ENCODE data around the gene C6orf118.

Gene C6orf118

DNA sequence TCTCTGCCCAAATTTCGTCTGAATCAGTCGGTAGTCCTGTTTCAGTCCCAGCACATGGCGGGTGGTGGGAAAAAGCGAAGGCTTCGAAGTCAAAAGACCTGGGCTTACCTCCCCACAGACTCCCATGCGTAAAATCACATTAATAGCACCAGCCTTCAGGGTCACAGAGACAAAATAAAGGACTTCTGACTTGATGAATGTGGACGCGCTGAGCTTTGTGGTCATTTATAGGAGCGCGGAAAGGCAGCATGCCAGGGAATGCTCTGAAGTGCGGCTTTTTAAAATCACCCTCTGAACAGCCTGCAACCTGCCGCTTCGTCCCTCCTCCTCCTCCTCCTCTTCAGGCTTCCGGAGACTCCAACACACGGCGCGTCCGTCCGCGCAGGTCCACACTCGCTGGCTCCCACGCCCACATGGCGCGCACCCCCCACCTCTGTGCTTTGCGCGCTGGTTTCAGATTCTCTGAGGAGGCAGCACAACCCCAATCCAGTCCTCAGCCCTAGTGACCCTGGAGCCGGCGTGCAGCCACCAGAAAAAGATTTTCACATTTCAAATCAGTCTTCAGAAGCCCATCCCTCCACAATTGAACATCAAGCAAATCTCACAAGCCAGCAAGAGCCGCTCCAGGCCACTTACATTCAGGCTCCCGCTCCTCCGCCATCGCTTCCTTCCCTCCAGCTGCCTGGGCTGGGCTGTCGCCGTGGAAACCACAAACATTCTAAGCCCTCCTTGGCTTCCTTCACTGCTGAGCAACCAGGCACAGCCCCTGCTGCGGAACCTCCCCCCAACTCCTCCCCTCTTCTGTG, at the start of gene C6orf118:
Gene C6orf118 (minus strand): TSS at position 680 of the 806 bp plus-strand sequence. CDS start 19 bp downstream, at position 661.
- DNase-seq = no peak

DNA sequence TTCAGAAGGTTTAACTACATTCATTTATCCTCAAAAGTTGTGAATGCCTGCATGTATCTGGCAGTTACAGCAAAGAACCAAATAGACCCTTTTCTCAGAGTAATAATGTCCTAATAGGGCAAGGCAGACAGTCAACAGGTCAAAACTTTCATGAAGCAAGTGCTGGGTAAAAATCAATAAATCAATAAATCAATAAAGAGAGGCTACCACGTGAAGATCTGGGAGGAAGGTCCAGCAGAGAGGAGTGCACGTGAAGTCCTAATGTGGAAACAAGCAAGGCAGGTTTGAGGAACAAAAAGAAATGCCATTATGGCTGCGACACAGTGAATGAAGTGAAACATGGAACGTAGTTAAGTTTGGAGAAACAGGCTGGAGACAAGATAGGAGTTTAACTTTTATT, 36.3 kb upstream of the C6orf118 start:
- no peak for DNase-seq

DNA sequence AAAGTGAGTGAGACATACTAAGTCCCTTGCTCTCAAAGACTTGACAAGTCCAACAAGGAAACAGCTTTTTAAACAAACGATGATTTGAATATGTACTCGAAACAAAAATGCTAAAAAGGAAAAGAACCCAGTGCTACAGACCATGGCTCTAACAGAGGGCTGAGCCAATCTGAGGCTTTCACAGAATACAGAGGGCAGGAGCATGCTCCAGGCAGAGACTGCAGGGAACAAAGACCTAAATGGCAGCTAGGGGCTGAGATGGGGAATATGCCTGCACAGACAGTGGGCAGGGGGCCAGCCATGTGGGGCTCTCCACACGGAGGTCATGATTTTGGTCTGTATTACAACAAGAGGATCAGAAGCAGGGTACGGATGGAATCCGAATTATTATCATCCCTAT, 31.1 kb upstream of the C6orf118 start:
- no peak for DNase-seq

DNA sequence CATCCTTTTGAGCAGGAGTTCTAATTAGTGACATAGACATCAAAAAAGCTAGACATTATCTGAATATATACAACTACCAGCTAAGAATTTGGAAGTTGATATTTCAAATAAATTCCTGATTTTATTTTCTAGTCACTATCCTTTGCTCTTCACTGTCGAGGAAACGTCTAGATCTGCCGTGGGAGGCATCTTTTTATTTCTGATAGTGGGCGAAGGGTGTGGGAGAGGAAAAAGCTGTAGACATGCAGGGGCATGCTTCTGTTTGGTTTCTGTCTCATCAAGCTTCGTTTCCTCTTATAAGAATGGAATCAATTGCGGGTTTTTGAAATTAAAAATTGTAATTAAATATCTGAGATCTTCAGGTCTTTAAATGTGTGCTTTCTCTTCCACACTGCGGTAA, 16.2 kb upstream of the C6orf118 start:
- no peak for DNase-seq

DNA sequence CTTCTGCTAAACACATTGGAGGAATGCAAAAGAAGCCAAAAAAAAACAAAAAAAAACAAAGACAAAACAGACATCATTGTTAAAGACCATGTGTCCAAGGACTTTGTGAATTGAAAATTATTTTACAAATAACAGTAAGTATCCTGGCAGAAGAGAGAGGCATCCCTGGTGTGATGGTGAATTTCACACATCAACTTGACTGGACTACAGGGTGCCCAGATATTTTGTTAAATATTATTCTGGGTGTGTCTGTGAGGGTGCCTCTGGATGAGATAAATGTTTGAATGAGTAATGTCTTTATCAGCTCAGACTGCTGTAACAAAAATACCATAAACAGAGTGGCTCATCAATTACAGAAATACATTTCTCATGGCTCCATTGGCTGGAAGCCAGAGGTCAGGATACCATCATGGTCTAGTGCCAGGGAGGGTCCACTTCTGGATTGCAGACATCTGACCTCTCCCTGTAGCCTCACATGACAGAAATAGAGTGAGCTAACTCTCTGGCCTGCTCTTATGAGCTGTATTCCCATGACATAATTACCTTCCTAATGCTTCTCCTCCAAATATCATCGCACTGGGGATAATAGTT, 12.2 kb upstream of the C6orf118 start:
- no peak for DNase-seq

DNA sequence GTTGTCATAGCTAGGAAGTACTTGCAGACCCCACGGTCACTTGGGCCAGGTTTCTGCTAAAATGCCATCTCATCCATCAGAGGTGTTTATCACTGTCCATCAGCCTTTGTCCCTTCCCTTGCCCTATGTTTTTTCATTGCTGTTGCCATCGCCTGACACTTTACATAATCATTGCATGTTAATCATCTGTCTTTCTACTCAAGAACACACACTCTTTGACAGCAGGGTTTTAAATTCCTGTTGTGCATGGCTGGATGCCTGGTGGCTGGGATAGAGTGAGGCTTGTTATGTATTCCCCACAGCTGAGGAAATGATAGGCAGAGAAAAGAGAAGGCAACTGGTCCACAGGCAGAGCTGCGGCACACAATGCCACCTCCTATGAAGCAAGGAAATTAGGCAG, 11.7 kb upstream of the C6orf118 start:
- no peak for DNase-seq

DNA sequence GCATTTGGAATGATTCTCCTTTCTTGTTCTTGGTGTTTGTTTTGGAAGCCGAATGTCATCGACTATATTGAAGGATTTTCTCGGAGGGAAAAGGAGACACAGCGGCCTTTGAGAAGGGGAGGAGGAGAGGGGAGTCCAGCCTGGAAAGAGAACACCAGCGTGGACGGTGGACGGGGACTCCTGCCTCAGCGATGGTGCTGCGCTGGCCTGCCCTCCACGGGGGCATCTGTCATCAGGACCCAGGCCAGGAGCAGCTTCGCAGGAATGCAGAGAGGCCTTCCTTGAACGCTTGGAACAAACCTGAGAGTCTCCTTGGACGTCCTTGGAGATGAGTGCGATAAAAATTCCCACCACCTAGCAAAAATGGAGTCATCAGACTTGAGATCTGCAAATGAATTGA, 8.3 kb upstream of the C6orf118 start:
- DNase-seq = no peak

DNA sequence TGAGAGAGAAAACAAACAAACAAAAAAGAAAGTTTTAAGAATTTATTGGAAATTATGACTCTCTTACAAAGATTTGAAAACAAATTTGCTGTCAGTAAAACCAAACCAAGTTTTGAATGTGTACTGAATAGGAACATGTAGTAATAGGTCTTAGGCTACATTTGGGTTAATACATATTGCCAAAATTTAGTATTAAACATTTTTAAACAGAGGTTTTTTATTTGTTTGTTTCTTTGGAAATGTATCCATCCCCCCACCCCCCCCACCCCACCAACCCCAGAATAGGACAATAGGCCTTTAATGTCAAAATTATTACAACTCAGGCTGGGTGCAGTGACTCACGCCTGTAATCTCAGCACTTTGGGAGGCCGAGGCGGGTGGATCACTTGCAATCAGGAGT, 2.5 kb downstream of the C6orf118 start:
- DNase-seq = no peak

DNA sequence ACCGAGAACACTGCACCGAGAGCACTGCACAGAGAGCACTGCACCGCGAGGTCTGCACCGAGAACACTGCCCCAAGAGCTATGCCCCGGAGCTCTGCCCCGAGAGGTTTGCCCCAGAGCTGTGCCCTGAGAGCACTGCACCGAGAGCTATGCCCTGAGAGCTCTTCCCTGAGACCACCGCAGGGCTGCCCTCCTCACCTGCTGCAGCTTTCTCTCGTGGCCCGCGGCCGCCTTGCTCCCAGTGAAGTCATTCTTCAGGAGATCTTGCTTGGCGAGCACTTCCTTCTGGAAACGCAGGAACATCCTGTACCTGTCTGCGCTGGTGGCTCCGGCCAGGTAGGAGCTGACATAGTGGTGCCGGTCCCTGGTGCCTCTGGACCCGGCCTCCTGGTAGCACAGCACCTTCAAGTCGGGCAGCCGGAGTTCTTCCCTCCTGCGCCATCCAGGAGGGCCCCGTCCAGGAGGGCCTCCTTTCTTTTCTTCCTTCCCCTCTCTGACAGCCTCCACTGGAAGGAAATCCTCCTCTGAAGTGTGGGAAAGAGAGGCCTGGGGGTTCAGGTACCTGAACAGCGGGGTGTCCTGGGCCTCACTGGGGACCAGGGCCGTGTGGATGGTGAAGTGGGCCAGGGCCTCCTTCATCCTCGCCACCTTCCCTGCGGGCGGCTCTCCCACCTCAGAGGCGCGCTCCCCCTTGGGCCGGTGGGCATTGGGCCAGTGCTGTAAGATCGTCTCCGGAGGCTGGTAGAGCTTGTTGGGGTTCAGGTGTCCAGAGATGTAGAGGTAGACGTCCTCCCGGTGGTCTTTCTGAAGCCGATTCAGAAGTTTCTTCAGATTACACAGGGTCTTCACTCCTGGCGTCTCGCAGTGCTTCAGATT, 7.8 kb downstream of the C6orf118 start:
- no peak for DNase-seq

DNA sequence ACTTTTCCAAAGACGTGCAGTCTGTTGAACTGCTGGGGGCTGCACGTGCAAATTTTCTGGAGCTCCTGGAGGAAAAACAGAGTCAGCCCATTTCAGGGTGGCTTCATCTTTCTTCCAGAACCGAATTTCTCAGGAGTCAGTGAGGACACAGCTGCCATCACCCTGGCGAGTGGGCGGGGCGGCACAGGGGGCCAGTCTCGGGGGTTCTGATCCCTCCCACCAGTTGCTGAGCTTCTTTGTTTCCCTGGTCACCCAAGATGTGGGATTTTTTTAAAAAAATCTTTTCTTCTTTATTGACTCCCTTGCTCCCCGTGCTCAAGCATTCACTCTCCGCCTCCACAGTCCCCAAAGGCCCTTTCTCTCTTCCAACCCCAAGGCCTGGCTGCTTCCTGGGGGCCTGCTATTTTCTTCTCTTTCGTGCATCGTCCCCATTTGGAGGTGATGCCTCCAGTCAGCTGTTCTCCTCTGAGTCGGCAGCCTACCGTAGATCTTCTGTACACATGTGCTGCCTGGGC, 8.9 kb downstream of the C6orf118 start:
- DNase-seq = no peak

DNA sequence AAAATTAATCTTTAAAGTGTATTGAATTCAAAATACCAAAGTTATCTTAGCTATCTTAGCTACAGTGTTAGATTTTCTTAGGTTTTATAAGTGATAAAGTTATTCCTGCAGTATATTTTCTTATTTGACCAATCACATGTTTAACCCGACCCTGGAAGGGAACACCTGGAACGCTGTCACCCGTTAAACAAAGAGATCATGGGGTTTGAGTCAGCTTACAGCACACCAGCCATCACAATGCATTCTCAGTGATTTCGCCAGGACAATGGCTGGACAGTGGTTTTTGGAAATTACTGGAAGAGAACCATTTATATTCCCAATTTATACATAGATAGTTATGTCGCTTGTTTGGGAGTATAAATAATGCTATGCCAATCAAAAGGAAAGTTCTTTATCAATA, 10.5 kb downstream of the C6orf118 start:
- no peak for DNase-seq

DNA sequence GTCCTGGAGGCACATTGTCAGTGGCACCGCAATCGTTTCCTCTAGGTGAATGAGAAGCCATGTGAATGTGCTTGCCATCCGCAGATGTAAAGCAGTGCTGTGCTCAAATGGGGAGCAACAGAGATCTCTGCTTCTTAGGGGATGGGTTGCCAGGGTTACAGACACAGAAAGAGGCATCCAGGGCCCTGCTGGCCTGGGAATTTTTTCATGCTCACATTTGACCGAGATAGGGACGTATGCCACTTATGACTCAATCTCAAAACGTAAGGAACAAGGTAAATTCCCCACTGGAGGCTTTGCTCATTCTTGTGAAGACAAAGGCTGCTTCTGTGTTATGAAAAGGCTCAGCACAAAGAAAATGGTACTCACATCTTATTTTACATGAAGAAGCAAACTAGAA, 11.0 kb downstream of the C6orf118 start:
- DNase-seq = no peak

DNA sequence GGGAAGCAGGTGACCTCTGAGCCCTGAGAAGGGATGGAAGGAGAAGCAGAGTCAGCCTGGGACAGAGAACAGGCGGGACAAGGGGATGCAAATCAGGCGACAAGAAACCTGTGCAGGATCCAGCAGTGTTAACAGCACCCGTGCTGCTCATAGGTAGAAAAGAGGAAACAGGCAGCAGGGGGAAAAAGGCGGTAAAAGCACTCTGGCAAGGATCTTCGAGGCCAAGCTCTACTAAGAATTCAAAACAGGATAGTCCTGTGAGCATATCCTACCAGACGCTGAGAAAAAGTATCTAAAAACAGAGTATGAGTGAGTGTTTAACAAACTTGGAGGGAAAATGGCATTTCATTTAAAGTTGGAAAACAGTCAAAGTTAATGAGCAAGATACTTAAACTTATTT, 16.7 kb downstream of the C6orf118 start:
- DNase-seq = no peak

DNA sequence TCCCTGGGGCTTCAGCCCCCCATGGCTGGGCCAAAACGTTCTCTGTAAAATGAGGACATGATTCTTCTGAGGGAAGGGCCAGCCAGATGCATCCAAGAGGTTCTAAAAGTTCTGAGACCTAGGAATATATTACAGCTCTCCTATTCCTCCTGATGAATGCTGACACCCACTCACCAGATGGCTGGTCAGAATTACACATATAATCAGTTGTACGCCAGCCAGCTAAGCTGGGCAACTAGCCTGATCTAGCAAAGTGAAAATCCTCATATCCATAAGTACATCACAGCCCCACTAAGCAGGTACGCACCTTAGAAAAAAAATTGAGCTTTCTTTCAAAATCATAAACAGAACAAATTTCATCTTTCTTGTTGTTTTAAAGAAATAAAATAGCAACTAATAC, 34.8 kb downstream of the C6orf118 start:
- no peak for DNase-seq

DNA sequence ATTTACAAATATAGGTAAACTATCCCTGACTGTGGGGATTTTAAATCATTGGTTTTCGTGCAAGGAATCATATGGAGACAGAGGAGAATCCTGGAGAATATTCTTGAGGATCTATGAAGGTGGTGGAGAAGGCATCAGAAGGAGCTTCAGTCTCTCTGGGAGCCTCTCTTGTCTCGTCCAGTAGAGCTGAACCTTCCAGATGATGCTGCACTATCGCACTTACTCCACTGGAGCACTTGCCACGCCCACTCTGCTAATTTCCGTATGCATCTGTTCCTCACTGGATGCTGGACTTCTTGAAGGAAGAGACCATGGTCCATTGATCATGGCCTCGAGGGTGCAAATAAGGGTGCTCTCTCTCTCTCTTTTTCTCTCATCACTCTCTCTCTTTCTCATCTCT, 36.8 kb downstream of the C6orf118 start:
- DNase-seq = no peak

DNA sequence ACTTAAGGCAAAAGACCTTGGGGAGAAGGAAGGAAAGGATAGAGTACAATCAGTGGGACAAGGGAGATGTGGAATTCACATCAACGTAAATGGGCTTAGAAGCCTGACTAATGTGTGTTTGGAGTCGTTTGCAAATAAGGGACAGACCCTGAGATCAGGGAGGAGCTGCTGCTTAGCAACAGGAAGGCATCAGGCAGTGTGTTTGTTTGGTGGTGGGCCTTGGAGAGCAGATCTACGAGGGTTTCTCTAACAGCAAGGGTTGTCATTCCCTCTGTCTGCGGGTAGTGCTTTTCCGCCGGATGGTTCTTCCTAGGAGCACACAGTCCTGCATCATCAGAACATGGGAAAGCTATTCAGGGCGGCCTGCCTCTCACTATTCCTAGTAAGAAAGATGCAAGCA, 40.4 kb downstream of the C6orf118 start:
- no peak for DNase-seq

DNA sequence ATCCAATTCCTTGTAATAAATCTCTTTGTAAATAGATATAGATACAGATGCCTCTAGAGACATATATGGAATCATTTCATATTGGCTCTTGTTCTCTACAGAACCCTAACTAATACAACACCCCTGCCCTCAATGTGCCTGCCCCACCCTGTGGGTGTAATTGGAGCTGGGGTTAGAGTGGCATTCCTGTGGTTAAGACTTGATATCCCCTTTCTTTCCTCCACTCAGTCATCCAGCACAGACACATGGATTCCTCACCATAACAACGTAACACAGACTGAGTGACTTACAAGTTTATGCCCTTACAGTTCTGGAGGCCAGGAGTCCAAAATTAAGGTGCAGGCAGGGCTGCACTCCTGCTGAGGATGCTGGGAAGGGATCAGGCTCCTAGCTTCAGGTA, 42.8 kb downstream of the C6orf118 start:
- no peak for DNase-seq

DNA sequence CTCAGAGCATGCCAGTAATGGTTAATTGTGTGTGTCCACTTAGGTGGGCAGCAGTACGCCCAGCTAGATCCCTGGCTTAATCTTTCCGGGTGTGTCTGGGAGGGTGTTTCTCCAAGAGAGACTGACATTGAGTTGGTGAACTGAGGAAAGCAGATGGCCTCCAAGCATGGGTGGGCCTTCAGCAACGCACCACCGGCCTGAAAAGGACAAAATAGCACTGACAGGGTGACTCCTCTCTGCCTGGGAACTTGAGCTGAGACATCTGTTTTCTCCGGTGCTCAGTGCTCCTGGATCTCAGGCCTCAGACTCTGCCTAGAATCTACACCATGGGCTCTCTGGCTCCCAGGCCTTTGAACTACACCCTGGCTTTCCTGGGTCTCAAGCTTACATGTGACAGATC, 43.2 kb downstream of the C6orf118 start:
- no peak for DNase-seq

DNA sequence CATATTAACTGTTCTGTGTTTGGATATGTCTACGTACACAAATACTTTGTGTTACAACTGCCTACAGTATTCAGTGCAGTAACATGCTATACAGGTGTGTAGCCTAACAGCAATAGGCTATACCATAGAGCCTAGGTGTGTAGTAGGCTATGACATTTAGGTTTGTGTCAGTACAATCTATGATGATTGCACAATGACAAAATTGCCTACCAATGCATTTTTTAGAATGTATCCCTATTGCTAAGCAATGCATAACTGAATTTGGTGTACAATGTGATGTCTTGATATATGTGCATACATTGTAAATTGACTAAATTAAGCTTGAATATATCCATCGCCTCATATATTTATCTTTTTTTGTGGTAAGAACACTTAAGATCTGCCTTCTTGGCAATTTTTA, 48.9 kb downstream of the C6orf118 start:
- no peak for DNase-seq

DNA sequence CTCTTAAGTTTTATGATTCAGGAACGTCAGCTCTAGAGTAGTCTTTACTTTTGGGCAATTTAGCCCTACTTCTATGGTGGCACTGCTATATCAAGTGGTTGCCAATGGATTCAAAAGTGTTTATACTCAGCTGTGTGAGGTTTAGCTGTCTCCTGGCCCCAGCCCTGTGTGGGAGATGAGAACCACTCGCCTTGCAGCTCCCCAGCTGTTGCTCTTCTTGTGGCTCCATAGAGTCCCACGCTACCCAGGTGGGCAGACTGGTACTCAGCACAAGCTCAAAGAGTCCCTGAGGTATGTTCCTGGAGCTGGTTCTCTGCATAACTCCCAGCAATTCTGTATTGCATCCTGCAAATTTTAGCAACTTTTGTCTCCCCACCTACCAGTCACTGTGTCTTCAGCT, 59.6 kb downstream of the C6orf118 start:
- no peak for DNase-seq

DNA sequence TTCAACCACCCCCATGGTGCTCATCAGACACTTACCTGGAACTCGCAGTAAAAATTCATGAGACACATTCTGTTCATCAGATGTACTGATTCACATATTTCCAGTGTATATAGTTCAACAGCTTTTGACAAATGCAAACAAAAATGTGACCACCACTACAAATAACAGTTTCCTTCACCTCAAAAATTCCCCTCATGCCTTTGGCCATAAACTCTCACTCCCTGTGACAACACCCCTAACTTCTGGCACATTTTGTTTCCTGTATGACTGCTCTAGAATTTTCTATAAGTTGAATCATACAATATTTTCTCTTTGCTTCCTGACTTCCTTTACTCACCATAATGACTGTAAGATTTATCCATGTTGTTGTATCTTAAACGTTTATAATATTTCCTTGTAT, 63.7 kb downstream of the C6orf118 start:
- no peak for DNase-seq

DNA sequence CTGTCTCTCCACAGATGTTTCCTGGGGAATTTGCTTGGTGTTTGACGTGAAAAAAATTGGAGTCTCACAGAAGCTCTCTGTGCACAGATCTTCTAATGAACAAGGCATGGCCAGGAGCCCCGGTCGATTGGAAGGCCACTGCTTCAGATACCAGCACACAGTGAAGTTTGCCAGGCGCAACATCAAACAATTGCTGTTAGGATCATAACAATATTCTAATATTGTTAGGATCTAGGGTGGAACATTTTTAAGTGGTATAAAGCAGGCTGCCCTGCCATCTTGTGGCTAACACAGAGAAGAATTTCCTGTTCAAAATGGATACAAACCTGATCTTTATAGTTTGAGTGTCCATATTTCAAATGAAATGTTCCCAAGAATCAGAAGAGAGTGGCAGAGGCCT, 64.1 kb downstream of the C6orf118 start:
- DNase-seq = no peak

DNA sequence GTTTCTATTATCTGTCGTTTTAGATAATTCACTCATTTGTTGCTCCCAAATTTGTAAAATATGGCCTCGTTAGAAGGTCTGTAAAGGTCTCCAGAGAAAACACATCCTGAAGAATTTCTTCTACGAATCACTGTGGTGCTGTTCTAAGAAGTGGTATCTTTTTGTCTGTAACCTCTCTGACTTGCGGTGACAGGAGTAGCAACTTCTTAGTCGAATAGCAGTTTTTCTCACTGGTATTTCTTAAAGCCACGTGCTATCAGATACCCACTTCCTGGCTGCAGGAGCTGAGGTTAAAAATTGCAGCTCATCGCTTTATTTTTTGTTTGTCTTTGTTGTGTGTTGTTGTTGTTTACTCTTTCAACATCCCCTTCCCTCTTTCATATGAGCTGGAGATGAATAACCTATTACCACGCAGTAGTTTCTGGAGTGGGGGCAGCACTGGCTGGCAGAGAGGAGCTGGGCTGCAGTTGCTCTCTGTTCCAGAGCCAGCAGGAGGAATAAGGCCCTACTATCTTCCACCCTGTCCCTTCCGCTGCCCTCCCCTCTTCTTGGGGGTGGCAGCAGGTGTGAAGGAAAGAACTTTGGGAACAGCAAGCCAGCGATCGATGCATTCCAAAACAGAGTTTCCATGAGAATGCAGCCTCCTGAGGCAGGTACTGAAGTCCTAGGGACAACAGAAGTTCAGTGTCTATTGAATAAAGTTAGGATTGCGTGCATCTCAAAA, 64.7 kb downstream of the C6orf118 start:
- DNase-seq = no peak

Data from CD4-positive, alpha-beta T cell treated with Interleukin-1 beta for 1 hour (primary cell).